Smooth muscle cell (in vitro differentiated cells): ENCODE measurements around the gene SCAF8. TPM values are rescaled to one million over a fixed set of nuclear protein-coding genes. Genes with fewer than 3 reads are reported as not detected.

Experiments used
- DNase-seq: peaks from one replicate; lab custom pipeline; 2025; ENCODE audit not compliant: unreplicated experiment; lab: John Stamatoyannopoulos, UW
- H2AFZ ChIP-seq: fragments of 200-600 bp; sonication (generic); 2 replicates; pipeline ENCODE4 v1.6.0; 2016; ENCODE audit warnings: antibody characterized with exemption, low read depth, mild to moderate bottlenecking
- H3F3A ChIP-seq: fragments of 200-600 bp; sonication (generic); 2 replicates; pipeline ENCODE4 v1.6.0; 2017; ENCODE audit warnings: antibody characterized with exemption, low read depth
- H3K27ac ChIP-seq: fragments of 200-600 bp; sonication (generic); 2 replicates; pipeline ENCODE4 v1.5.1; 2016; ENCODE audit warnings: low read depth, mild to moderate bottlenecking
- H3K27me3 ChIP-seq: fragments of 200-600 bp; sonication (generic); 2 replicates; pipeline ENCODE4 v1.6.1; 2016; ENCODE audit warnings: low read depth, mild to moderate bottlenecking
- H3K36me3 ChIP-seq: fragments of 200-600 bp; sonication (generic); 2 replicates; pipeline ENCODE4 v1.5.1; 2016; ENCODE audit warnings: low read depth
- H3K4me1 ChIP-seq: fragments of 200-600 bp; sonication (generic); 2 replicates; pipeline ENCODE4 v1.5.1; 2016; ENCODE audit warnings: low read depth
- H3K4me2 ChIP-seq: fragments of 200-600 bp; sonication (generic); 2 replicates; pipeline ENCODE4 v1.6.0; 2016; ENCODE audit warnings: mild to moderate bottlenecking
- H3K4me3 ChIP-seq: fragments of 200-600 bp; sonication (generic); 2 replicates; pipeline ENCODE4 v1.5.1; 2016; ENCODE audit warnings: mild to moderate bottlenecking
- H3K79me2 ChIP-seq: fragments of 200-600 bp; sonication (generic); 2 replicates; pipeline ENCODE4 v1.6.0; 2016; ENCODE audit warnings: low read depth, mild to moderate bottlenecking
- H3K9ac ChIP-seq: fragments of 200-600 bp; sonication (generic); 2 replicates; pipeline ENCODE4 v1.6.0; 2016; ENCODE audit warnings: low read depth
- H3K9me3 ChIP-seq: fragments of 200-600 bp; sonication (generic); replicated peaks from 2 replicates; pipeline ENCODE4 v1.5.1; 2016; ENCODE audit warnings: low read depth
- H4K20me1 ChIP-seq: fragments of 200-600 bp; sonication (generic); 2 replicates; pipeline ENCODE4 v1.6.0; 2016; ENCODE audit warnings: low read depth
- CTCF ChIP-seq: fragments of 200-600 bp; sonication (generic); IDR thresholded peaks from 2 replicates; pipeline ENCODE4 v1.5.1; 2017; ENCODE audit warnings: borderline replicate concordance, mild to moderate bottlenecking, antibody characterized with exemption; ENCODE audit not compliant: insufficient read depth, poor library complexity, severe bottlenecking
- WGBS: methylation state at CpG from one replicate; pipeline ENCODE4 v1.1.7; 2016; ENCODE audit warnings: low lambda C conversion rate; 5-methylcytosine and 5-hydroxymethylcytosine counted together
- polyA plus RNA-seq: library from polyadenylated mRNA; unstranded; fragments of >200 nt; fragmentation: Nextera tagmentation; extraction: Ambion mirVana; gene quantifications from 2 replicates; pipeline ENCODE4 v1.2.1, GENCODE V29; 2016
- total RNA-seq: library from RNA; depleted of rRNA; stranded (reverse); fragments of >200 nt; gene quantifications from 2 replicates; pipeline ENCODE4 v1.2.3, GENCODE V29; 2014

Gene SCAF8
- total and polyA plus RNA-seq, 2 experiments from 2014 or later = 12.3 to 37.6 TPM

GRCh38 chr6:154830771-154831170, 97.6 kb downstream of the SCAF8 start:
- peaks cover 41% of the 10 kb centered on the region for H4K20me1 ChIP-seq
- H3K27ac ChIP-seq = no peak overlapping the region
- peaks cover 53% of the 10 kb centered on the region for H3K79me2 ChIP-seq
- H3K4me3 ChIP-seq = no peak overlapping the region
- H3K36me3 ChIP-seq = peaks cover 5% of the 10 kb centered on the region
- no peaks in the 10 kb centered on the region for H3F3A ChIP-seq
- H3K9ac ChIP-seq = no peak overlapping the region
- no peaks in the 10 kb centered on the region for H3K27me3 ChIP-seq
- no peak for DNase-seq
- no peak for TF ChIP-seq CTCF
- 98% methylated on average over 4 of the region's 4 CpGs for WGBS
- H3K4me1 ChIP-seq = no peaks in the 10 kb centered on the region
- no peaks in the 10 kb centered on the region for H3K9me3 ChIP-seq
- no peak overlapping the region for H2AFZ ChIP-seq
- no peak overlapping the region for H3K4me2 ChIP-seq

- Histone ChIP-seq H3K79me2 (peaks cover 92% of the 10 kb centered on the region), H3K27ac (peak overlapping the region; percentile 19), H2AFZ (no peak overlapping the region), H3K4me1 (peaks cover 20% of the 10 kb centered on the region), H3K9ac (no peak overlapping the region), H4K20me1 (peaks cover 76% of the 10 kb centered on the region), H3K27me3 (no peaks in the 10 kb centered on the region), H3K9me3 (no peaks in the 10 kb centered on the region), H3K36me3 (no peaks in the 10 kb centered on the region), H3F3A (no peaks in the 10 kb centered on the region), H3K4me3 (no peak overlapping the region), H3K4me2 (no peak overlapping the region)
- 85% methylated on average over 4 of the region's 4 CpGs for WGBS
- no peak for DNase-seq
- TF ChIP-seq CTCF = no peak
Observed at GRCh38 chr6:154835307-154835706, 102.1 kb downstream of the SCAF8 start.

- Histone ChIP-seq H3K4me3 (no peak overlapping the region), H2AFZ (no peak overlapping the region), H3K9ac (no peak overlapping the region), H3K4me2 (no peak overlapping the region), H3K79me2 (peaks cover 95% of the 10 kb centered on the region), H3K4me1 (peaks cover 20% of the 10 kb centered on the region), H3F3A (no peaks in the 10 kb centered on the region), H3K36me3 (peaks cover 4% of the 10 kb centered on the region), H4K20me1 (peaks cover 99% of the 10 kb centered on the region), H3K27me3 (no peaks in the 10 kb centered on the region), H3K27ac (no peak overlapping the region), H3K9me3 (no peaks in the 10 kb centered on the region)
- 94% methylated on average over 6 of the region's 6 CpGs for WGBS
- TF ChIP-seq CTCF = no peak
- no peak for DNase-seq
Observed at GRCh38 chr6:154839546-154839945, 106.3 kb downstream of the SCAF8 start.

GRCh38 chr6:154840363-154840762, 107.1 kb downstream of the SCAF8 start:
- Histone ChIP-seq H3K79me2 (peaks cover 95% of the 10 kb centered on the region), H3K4me1 (peaks cover 20% of the 10 kb centered on the region), H3K4me3 (no peak overlapping the region), H3K9me3 (no peaks in the 10 kb centered on the region), H3K27ac (no peak overlapping the region), H3K36me3 (peaks cover 4% of the 10 kb centered on the region), H4K20me1 (peaks cover 99% of the 10 kb centered on the region), H3K4me2 (no peak overlapping the region), H2AFZ (no peak overlapping the region), H3K27me3 (no peaks in the 10 kb centered on the region), H3F3A (no peaks in the 10 kb centered on the region), H3K9ac (no peak overlapping the region)
- TF ChIP-seq CTCF = no peak
- no peak for DNase-seq
- 98% methylated on average over 6 of the region's 6 CpGs for WGBS
